Fibroblast of lung (primary cell): ENCODE measurements around the gene SPIB. TPM values are rescaled to one million over a fixed set of nuclear protein-coding genes. Genes with fewer than 3 reads are reported as not detected.

ENCODE experiments used
- DNase-seq, 2 donors: peaks; one replicate each; pipeline versions ENCODE4 v3.0.0 to v3.0.0-alpha.2; 2010; ENCODE audit warnings: low read depth in 2 of 2
- H2AFZ ChIP-seq: 2 replicates; pipeline ENCODE4 v1.5.1; 2012; ENCODE audit warnings: low read length, control low read depth, inconsistent platforms
- H3K27ac ChIP-seq: 2 replicates; pipeline ENCODE4 v1.5.1; 2011; ENCODE audit warnings: low read length, control low read depth; ENCODE audit not compliant: insufficient read depth
- H3K27me3 ChIP-seq: 2 replicates; pipeline ENCODE4 v1.5.1; 2011; ENCODE audit warnings: mild to moderate bottlenecking, low read length; ENCODE audit not compliant: control insufficient read depth, insufficient read depth
- H3K36me3 ChIP-seq: 2 replicates; pipeline ENCODE4 v1.5.1; 2011; ENCODE audit warnings: low read length; ENCODE audit not compliant: control insufficient read depth, insufficient read depth
- H3K4me1 ChIP-seq: 2 replicates; pipeline ENCODE4 v1.5.1; 2011; ENCODE audit warnings: low read length; ENCODE audit not compliant: control insufficient read depth, insufficient read depth; ENCODE audit errors: extremely low read depth
- H3K4me2 ChIP-seq: 2 replicates; pipeline ENCODE4 v1.5.1; 2011; ENCODE audit warnings: low read length, control low read depth; ENCODE audit not compliant: insufficient read depth; ENCODE audit errors: extremely low read depth
- H3K4me3 ChIP-seq, 4 experiments: fragments of 200-600 bp in 1 of 4; sonication (generic) in 1 of 4; replicated peaks in 1 of 4; 2 replicates each; pipeline ENCODE4 v1.5.1; 2011 to 2016; ENCODE audit warnings: low read length in 4 of 4, low read depth in 3 of 4, mild to moderate bottlenecking in 3 of 4, control low read depth in 2 of 4, inconsistent platforms in 1 of 4, mixed read lengths in 1 of 4; ENCODE audit not compliant: insufficient read depth in 1 of 4; ENCODE audit errors: control extremely low read depth in 1 of 4
- H3K79me2 ChIP-seq: 2 replicates; pipeline ENCODE4 v1.5.1; 2012; ENCODE audit warnings: mild to moderate bottlenecking, low read length, inconsistent platforms; ENCODE audit not compliant: control insufficient read depth, insufficient read depth
- H3K9ac ChIP-seq: 2 replicates; pipeline ENCODE4 v1.5.1; 2011; ENCODE audit warnings: mild to moderate bottlenecking, low read length, control low read depth; ENCODE audit not compliant: insufficient read depth
- H3K9me3 ChIP-seq: 2 replicates; pipeline ENCODE4 v1.5.1; 2012; ENCODE audit warnings: low read depth, low read length; ENCODE audit not compliant: control insufficient read depth, insufficient read depth
- H4K20me1 ChIP-seq: 2 replicates; pipeline ENCODE4 v1.5.1; 2011; ENCODE audit warnings: low read length; ENCODE audit not compliant: control insufficient read depth, insufficient read depth; ENCODE audit errors: extremely low read depth
- EZH2 ChIP-seq: IDR thresholded peaks from 2 replicates; pipeline ENCODE4 v1.5.1; 2012; ENCODE audit warnings: low read length, control low read depth, mild to moderate bottlenecking; ENCODE audit errors: missing control alignments
- polyA plus RNA-seq, 2 donors: library from polyadenylated mRNA; depleted of rRNA in 1 of 2; stranded (reverse) in 1 of 2; unstranded in 1 of 2; fragments of >200 nt; gene quantifications; 2 replicates each; pipeline ENCODE4 v1.2.1, GENCODE V29; 2011 to 2012; ENCODE audit warnings: missing spikeins in 1 of 2
- total RNA-seq: library from RNA; depleted of rRNA; stranded (reverse); fragments of >200 nt; gene quantifications from 2 replicates; pipeline ENCODE4 v1.2.1, GENCODE V29; 2014
- TF ChIP-seq, protein P1 (sequence below), 2 donors: IDR thresholded peaks in 1 of 2; conservative IDR thresholded peaks in 1 of 2; 1 replicate in 1 of 2; 2 replicates in 1 of 2; pipeline ENCODE4 v1.5.1; 2011 to 2012; ENCODE audit warnings: low read length in 2 of 2, control low read depth in 1 of 2, inconsistent platforms in 1 of 2, low read depth in 1 of 2, mild to moderate bottlenecking in 1 of 2

The SPIB gene
- total and polyA plus RNA-seq, 2 donors (not counting 1 experiment from before 2014, with no cell fraction given) = not detected

DNA sequence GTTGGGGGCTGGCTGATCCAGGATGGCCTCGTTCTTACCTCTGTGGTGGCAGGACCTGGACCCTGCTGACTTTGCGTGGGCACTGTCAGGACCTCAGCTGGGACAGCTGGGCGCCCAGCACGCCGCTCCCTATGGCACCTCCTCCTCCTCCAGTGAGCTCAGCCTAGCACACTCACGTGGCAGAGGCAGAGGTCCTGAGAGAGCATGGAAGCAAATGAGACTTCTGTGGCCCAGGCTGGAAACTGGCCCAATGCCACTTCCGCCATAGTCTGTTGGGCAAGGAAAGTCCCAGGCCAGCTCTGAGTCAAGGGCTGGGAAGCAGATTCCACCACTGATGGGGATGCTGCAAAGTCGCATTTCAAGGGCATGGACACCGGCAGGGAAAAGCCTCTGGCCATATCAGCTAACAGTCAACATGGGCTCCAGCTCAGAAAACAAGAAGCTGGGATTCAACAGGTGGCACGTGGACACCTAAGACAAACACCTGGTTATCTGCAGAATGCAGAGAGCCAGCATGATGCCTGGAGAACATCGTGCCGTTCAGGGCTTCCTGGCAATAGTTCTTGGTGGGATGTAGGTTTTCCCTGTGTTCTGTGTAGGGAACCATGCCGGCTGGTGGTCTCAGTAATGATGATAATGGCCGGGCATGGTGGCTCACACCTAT is 30.6 kb downstream of the SPIB start:
- TF ChIP-seq, protein P1, sequence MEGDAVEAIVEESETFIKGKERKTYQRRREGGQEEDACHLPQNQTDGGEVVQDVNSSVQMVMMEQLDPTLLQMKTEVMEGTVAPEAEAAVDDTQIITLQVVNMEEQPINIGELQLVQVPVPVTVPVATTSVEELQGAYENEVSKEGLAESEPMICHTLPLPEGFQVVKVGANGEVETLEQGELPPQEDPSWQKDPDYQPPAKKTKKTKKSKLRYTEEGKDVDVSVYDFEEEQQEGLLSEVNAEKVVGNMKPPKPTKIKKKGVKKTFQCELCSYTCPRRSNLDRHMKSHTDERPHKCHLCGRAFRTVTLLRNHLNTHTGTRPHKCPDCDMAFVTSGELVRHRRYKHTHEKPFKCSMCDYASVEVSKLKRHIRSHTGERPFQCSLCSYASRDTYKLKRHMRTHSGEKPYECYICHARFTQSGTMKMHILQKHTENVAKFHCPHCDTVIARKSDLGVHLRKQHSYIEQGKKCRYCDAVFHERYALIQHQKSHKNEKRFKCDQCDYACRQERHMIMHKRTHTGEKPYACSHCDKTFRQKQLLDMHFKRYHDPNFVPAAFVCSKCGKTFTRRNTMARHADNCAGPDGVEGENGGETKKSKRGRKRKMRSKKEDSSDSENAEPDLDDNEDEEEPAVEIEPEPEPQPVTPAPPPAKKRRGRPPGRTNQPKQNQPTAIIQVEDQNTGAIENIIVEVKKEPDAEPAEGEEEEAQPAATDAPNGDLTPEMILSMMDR (conservative IDR thresholded peaks at IDR 0.05 in 1 of 2, IDR thresholded peaks at IDR 0.05 in 1 of 2; ENCODE audit: low read depth in 1 of 2, low read length in 2 of 2) = no peak
- no peak for TF ChIP-seq EZH2
- Histone ChIP-seq H3K9ac (no peak overlapping the region), H3K4me1 (no peaks in the 10 kb centered on the region), H3K36me3 (no peaks in the 10 kb centered on the region), H3K79me2 (no peaks in the 10 kb centered on the region), H4K20me1 (no peaks in the 10 kb centered on the region), H3K9me3 (no peaks in the 10 kb centered on the region), H3K4me2 (no peak overlapping the region), H3K27ac (no peak overlapping the region), H3K4me3 (no peak overlapping the region), H3K27me3 (no peaks in the 10 kb centered on the region), H2AFZ (no peak overlapping the region)
- DNase-seq = no peak

DNA sequence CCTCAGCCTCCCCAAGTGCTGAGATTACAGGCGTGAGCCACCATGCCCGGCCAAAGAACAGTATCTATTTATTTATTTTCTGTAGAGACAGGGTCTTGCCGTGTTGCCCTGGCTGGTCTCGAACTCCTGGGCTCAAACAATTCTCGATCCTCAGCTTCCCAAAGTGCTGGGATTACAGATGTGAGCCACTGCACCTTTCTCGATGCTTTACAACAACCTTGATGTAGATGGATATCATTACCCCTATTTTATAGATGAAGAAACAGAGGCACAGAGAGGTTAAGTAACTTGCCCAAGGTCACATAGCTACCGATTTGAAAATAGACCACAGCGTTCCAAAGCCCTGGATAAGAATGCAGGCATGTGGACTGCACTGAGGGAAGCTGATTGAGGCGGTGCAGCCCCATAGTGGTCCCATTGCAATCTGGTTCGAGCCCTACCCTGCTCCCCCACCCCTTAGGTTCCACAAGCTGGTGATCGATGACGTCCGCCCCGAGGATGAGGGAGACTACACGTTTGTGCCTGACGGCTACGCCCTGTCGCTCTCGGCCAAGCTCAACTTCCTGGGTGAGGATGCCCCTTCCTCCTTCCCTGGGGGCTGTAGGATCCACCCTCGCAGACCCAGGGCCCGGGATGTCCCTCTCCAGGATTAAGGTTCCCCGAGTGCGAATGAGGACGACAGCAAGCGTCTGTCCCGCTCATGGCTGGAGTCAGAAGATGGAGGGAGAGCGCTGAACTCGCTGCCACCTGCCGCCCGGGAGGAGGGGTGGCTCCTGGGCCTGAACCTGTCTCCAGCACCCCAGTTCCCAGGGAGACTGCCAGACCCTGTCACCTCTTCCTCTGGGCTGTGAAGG is 31.9 kb downstream of the SPIB start:
- no peaks in the 10 kb centered on the region for H4K20me1 ChIP-seq
- no peak for TF ChIP-seq EZH2
- TF ChIP-seq, protein P1 (conservative IDR thresholded peaks at IDR 0.05 in 1 of 2, IDR thresholded peaks at IDR 0.05 in 1 of 2; ENCODE audit: low read depth in 1 of 2, low read length in 2 of 2) = no peak
- no peak overlapping the region for H3K27ac ChIP-seq
- no peak overlapping the region for H2AFZ ChIP-seq
- H3K27me3 ChIP-seq = no peaks in the 10 kb centered on the region
- H3K36me3 ChIP-seq = no peaks in the 10 kb centered on the region
- no peaks in the 10 kb centered on the region for H3K9me3 ChIP-seq
- H3K4me1 ChIP-seq = no peaks in the 10 kb centered on the region
- H3K4me3 ChIP-seq = no peak overlapping the region
- H3K79me2 ChIP-seq = no peaks in the 10 kb centered on the region
- no peak for DNase-seq
- no peak overlapping the region for H3K4me2 ChIP-seq
- H3K9ac ChIP-seq = no peak overlapping the region

DNA sequence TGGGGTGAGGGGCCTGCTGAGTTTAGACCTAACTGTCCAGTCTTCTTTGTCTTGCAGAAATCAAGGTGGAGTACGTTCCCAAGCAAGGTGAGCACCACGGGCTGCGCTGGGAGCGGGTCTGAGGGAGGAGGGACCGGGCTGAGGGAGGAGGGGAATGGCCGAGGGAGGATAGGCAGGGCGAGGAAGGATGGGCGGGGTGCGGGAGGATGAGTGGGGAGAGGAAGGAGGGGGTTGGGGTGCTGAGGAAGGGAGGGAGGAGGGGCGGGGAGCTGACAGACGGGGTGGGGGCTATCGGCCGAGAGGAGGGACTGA is 32.4 kb downstream of the SPIB start:
- Histone ChIP-seq H3K4me1 (no peaks in the 10 kb centered on the region), H3K79me2 (no peaks in the 10 kb centered on the region), H3K9ac (no peak overlapping the region), H4K20me1 (no peaks in the 10 kb centered on the region), H3K4me2 (no peak overlapping the region), H3K27ac (no peak overlapping the region), H3K4me3 (no peak overlapping the region), H3K36me3 (no peaks in the 10 kb centered on the region), H3K9me3 (no peaks in the 10 kb centered on the region), H3K27me3 (no peaks in the 10 kb centered on the region), H2AFZ (no peak overlapping the region)
- TF ChIP-seq, protein P1 (conservative IDR thresholded peaks at IDR 0.05 in 1 of 2, IDR thresholded peaks at IDR 0.05 in 1 of 2; ENCODE audit: low read depth in 1 of 2, low read length in 2 of 2) = no peak
- no peak for TF ChIP-seq EZH2
- no peak for DNase-seq
